Measurements from ENCODE around the gene C17orf58. TPM values are rescaled to one million over a fixed set of nuclear protein-coding genes. Genes with fewer than 3 reads are reported as not detected.
"Not testable (repeated sequence)": the region's sequence is repeated elsewhere in the genome, so short reads cannot be mapped to it uniquely, and the experiment has no call there.

Gene C17orf58
- total and polyA plus RNA-seq, 2 of the 4 experiments (the other 2 are of a cell fraction) = 7.2 to 10.2 TPM

DNA sequence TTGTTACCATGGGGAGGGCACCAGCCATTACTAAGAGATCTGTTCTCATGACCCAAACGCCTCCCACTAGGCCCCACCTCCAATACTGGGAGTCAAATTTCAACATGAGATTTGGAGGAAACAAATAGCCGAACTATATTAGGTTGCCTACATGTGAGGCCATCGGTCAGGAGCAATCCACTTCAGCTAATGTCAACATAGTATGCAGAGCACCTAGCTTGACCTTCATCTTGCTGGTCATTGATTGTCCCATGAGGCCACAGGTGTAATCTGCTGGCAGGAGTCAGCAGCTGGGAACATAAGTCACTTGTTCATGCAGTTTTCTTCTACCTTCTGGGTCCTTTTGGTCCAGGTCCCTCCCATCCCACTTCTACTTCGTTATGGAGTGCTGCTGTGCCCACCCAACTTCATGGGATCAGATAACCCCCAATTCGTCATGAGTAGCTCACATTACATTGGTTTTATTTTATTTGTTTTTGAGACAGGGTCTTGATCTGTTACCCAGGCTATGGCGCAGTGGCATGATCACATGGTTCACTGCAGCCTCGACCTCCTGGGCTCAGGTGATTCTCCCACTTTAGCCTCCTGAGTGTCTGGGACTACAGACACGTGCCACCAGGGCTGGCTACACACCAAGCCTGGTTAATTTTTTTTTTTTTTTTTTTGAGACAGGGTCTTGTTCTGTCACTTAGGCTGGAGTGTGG, 33.4 kb upstream of the C17orf58 start:
- BruUV-seq (replicated peaks) = no TSS peak
- WGBS, 2 experiments (ENCODE audit: extremely low coverage in 2 of 2, insufficient read length in 1 of 2) = 62% methylated on average over 2 of the region's 8 CpGs; no CpG with 5 or more reads in 1 of the 2 experiments
- H3K4ac ChIP-seq (ENCODE audit: low read depth, low read length) = no peak overlapping the region
- no peaks in the 10 kb centered on the region for H3K9me1 ChIP-seq (ENCODE audit: insufficient read depth, low read length)
- no peak overlapping the region for H2AK5ac ChIP-seq (ENCODE audit: low read depth, low read length)
- ATAC-seq (ENCODE audit: low read depth) (no peak), DNase-seq (no peak)
- no peak overlapping the region for H3K56ac ChIP-seq (ENCODE audit: extremely low read depth, insufficient read depth, low read length)
- dilution Hi-C loops (cut with HindIII; ENCODE audit: low sequenced_read_pairs, unreplicated experiment) (no loop called here), in situ Hi-C loops (cut with MboI; ENCODE audit: low sequenced_read_pairs) (no loop called here), intact Hi-C loops (cut with micrococcal nuclease) (no loop called here)
- no peak overlapping the region for H2BK15ac ChIP-seq (ENCODE audit: low read depth, low read length)
- no peak overlapping the region for H2BK120ac ChIP-seq (ENCODE audit: low read depth, low read length)
- H3K14ac ChIP-seq (replicated peaks; ENCODE audit: low read depth, low read length) = no peak overlapping the region
- TF ChIP-seq MAFK (IDR thresholded peaks at IDR 0.05; ENCODE audit: low read depth, low read length) (no peak), ELK1 (IDR thresholded peaks at IDR 0.05; ENCODE audit: borderline replicate concordance, low read depth, low read length) (no peak), CEBPB (IDR thresholded peaks at IDR 0.05; ENCODE audit: low read depth, low read length) (no peak), RFX5 (IDR thresholded peaks at IDR 0.05; ENCODE audit: low read depth, low read length) (no peak)
- TF ChIP-seq, protein P1, sequence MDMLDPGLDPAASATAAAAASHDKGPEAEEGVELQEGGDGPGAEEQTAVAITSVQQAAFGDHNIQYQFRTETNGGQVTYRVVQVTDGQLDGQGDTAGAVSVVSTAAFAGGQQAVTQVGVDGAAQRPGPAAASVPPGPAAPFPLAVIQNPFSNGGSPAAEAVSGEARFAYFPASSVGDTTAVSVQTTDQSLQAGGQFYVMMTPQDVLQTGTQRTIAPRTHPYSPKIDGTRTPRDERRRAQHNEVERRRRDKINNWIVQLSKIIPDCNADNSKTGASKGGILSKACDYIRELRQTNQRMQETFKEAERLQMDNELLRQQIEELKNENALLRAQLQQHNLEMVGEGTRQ (IDR thresholded peaks at IDR 0.05; ENCODE audit: low read depth, low read length) = no peak
- no peaks in the 10 kb centered on the region for H4K20me1 ChIP-seq (ENCODE audit: insufficient read depth, low read length)
- H2BK5ac ChIP-seq (ENCODE audit: low read depth, low read length, poor library complexity, severe bottlenecking) = no peak overlapping the region
- no peak overlapping the region for H4K8ac ChIP-seq (ENCODE audit: low read depth in 2 of 2, low read length in 2 of 2)
- ChIA-PET POLR2A (ENCODE audit: unreplicated experiment) (no interaction called here), CTCF (no interaction called here)
- no peak overlapping the region for H3K18ac ChIP-seq (ENCODE audit: low read depth, low read length)
- H3K79me1 ChIP-seq (ENCODE audit: low read depth in 1 of 2, low read length in 2 of 2) = no peaks in the 10 kb centered on the region
- H2AFZ ChIP-seq (replicated peaks; ENCODE audit: low read length, poor library complexity) = peak overlapping the region; percentile 72
- no peaks in the 10 kb centered on the region for H3K36me3 ChIP-seq (ENCODE audit: control insufficient read depth, insufficient read depth, low read length)
- H2AK9ac ChIP-seq (replicated peaks; ENCODE audit: low read depth, low read length, poor library complexity) = no peak overlapping the region
- H3K9ac ChIP-seq (ENCODE audit: low read depth, low read length) = no peak overlapping the region
- H3K27ac ChIP-seq (ENCODE audit: insufficient read depth, low read length) = no peak overlapping the region
- no peaks in the 10 kb centered on the region for H3K4me1 ChIP-seq (ENCODE audit: control insufficient read depth, insufficient read depth, low read length)
- no peaks in the 10 kb centered on the region for H3K9me3 ChIP-seq (ENCODE audit: control insufficient read depth, insufficient read depth, low read length)
- no peaks in the 10 kb centered on the region for H3K27me3 ChIP-seq (ENCODE audit: control insufficient read depth, insufficient read depth, low read length)
- H2BK20ac ChIP-seq (ENCODE audit: low read depth, low read length) = no peak overlapping the region
- no peak overlapping the region for H4K5ac ChIP-seq (ENCODE audit: low read depth, low read length)
- no peak overlapping the region for H3K4me2 ChIP-seq (ENCODE audit: low read depth, low read length)
- no peak overlapping the region for H3K4me3 ChIP-seq (ENCODE audit: insufficient read depth, low read depth, low read length)
- no peak overlapping the region for H4K91ac ChIP-seq (ENCODE audit: insufficient read depth, low read depth, low read length)
- no peak overlapping the region for H3K23ac ChIP-seq (ENCODE audit: low read depth, low read length)

DNA sequence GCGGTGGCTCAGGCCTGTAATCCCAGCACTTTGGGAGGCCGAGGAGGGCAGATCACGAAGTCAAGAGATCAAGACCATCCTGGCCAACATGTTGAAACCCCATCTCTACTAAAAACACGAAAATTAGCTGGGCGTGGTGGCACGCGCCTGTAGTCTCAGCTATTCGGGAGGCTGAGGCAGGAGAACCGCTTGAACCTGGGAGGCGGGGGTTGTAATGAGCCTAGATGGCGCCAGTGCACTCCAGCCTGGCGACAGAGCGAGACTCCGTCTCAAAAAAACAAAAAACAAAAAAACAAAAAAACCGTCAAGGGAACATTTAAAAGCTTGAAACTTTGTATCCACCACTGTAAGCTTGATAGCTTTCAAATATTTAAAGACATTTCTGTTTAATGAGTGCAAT, 26.3 kb upstream of the C17orf58 start:
- WGBS, 2 experiments (ENCODE audit: extremely low coverage in 2 of 2, insufficient read length in 1 of 2) = 100% methylated on average over 3 of the region's 15 CpGs; no CpG with 5 or more reads in 1 of the 2 experiments
- in situ Hi-C loops (cut with MboI; ENCODE audit: low sequenced_read_pairs); H3K27me3 ChIP-seq (ENCODE audit: control insufficient read depth, insufficient read depth, low read length); H3K9me3 ChIP-seq (ENCODE audit: control insufficient read depth, insufficient read depth, low read length); H3K27ac ChIP-seq (ENCODE audit: insufficient read depth, low read length); H3K79me1 ChIP-seq (ENCODE audit: low read depth in 1 of 2, low read length in 2 of 2); H3K4me2 ChIP-seq (ENCODE audit: low read depth, low read length); H2BK5ac ChIP-seq (ENCODE audit: low read depth, low read length, poor library complexity, severe bottlenecking); H4K5ac ChIP-seq (ENCODE audit: low read depth, low read length); dilution Hi-C loops (cut with HindIII; ENCODE audit: low sequenced_read_pairs, unreplicated experiment); H2BK15ac ChIP-seq (ENCODE audit: low read depth, low read length); ATAC-seq (ENCODE audit: low read depth); intact Hi-C loops (cut with micrococcal nuclease); H3K14ac ChIP-seq (replicated peaks; ENCODE audit: low read depth, low read length); CTCF ChIA-PET; H3K56ac ChIP-seq (ENCODE audit: extremely low read depth, insufficient read depth, low read length); DNase-seq; H2AFZ ChIP-seq (replicated peaks; ENCODE audit: low read length, poor library complexity); H3K4me1 ChIP-seq (ENCODE audit: control insufficient read depth, insufficient read depth, low read length); H4K91ac ChIP-seq (ENCODE audit: insufficient read depth, low read depth, low read length); H2AK9ac ChIP-seq (replicated peaks; ENCODE audit: low read depth, low read length, poor library complexity); H3K9me1 ChIP-seq (ENCODE audit: insufficient read depth, low read length); H2BK120ac ChIP-seq (ENCODE audit: low read depth, low read length); H3K9ac ChIP-seq (ENCODE audit: low read depth, low read length); H3K23ac ChIP-seq (ENCODE audit: low read depth, low read length); H3K18ac ChIP-seq (ENCODE audit: low read depth, low read length); H3K4ac ChIP-seq (ENCODE audit: low read depth, low read length); H2AK5ac ChIP-seq (ENCODE audit: low read depth, low read length); H4K8ac ChIP-seq (ENCODE audit: low read depth in 2 of 2, low read length in 2 of 2); H4K20me1 ChIP-seq (ENCODE audit: insufficient read depth, low read length); H2BK20ac ChIP-seq (ENCODE audit: low read depth, low read length); BruUV-seq (replicated peaks); H3K36me3 ChIP-seq (ENCODE audit: control insufficient read depth, insufficient read depth, low read length); H3K4me3 ChIP-seq (ENCODE audit: insufficient read depth, low read depth, low read length); POLR2A ChIA-PET (ENCODE audit: unreplicated experiment): not testable (repeated sequence)

Data from IMR-90 (cell line).